ENCODE results near the gene PRKCE. TPM values are rescaled to one million over a fixed set of nuclear protein-coding genes. Genes with fewer than 3 reads are reported as not detected.

The PRKCE gene
- total RNA-seq, 2 experiments from 2014 or later: 17.0 to 42.1 TPM

DNA sequence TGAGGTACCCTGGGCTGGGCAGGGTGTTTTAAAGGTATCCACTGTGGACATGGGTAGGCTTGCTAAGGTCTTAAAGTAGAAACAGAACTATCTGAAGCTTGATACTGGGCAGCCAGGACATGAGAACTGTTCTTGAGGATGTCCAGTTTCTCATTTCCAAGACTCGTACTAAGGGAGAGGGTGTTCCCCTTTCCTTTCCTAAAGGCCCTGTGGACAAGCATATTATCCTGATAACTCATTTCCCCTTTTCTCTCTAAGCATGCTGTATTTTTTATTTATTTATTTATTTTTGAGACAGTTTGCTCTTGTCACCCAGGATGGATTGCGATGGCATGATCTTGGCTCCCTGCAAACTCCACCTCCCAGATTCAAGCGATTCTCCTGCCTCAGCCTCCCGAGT is 273.6 kb downstream of the PRKCE start:
- TF ChIP-seq, protein P1, sequence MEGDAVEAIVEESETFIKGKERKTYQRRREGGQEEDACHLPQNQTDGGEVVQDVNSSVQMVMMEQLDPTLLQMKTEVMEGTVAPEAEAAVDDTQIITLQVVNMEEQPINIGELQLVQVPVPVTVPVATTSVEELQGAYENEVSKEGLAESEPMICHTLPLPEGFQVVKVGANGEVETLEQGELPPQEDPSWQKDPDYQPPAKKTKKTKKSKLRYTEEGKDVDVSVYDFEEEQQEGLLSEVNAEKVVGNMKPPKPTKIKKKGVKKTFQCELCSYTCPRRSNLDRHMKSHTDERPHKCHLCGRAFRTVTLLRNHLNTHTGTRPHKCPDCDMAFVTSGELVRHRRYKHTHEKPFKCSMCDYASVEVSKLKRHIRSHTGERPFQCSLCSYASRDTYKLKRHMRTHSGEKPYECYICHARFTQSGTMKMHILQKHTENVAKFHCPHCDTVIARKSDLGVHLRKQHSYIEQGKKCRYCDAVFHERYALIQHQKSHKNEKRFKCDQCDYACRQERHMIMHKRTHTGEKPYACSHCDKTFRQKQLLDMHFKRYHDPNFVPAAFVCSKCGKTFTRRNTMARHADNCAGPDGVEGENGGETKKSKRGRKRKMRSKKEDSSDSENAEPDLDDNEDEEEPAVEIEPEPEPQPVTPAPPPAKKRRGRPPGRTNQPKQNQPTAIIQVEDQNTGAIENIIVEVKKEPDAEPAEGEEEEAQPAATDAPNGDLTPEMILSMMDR (conservative IDR thresholded peaks at IDR 0.05; ENCODE audit: low read length): no peak
- TF ChIP-seq EZH2phosphoT487 (IDR thresholded peaks at IDR 0.05; ENCODE audit: borderline replicate concordance, low read depth, low read length): no peak
- no peak overlapping the region for H3K4me2 ChIP-seq (ENCODE audit: low read length)
- ChIA-PET POLR2A (no interaction called here), CTCF (ENCODE audit: unreplicated experiment) (no interaction called here)
- no peaks in the 10 kb centered on the region for H3K9me3 ChIP-seq (ENCODE audit: low read length)
- no peak for DNase-seq (ENCODE audit: low spot score)
- H3K9me2 ChIP-seq (ENCODE audit: insufficient read depth, low read length): no peaks in the 10 kb centered on the region
- no peak overlapping the region for H3K4me3 ChIP-seq (ENCODE audit: low read depth, low read length, poor library complexity, severe bottlenecking)
- H3K27ac ChIP-seq (ENCODE audit: low read depth, low read length, poor library complexity, severe bottlenecking): no peak overlapping the region
- no peak overlapping the region for H2AFZ ChIP-seq (ENCODE audit: low read length)
- H3K79me2 ChIP-seq (ENCODE audit: insufficient read depth, low read depth, low read length): no peaks in the 10 kb centered on the region
- no peaks in the 10 kb centered on the region for H3K36me3 ChIP-seq (ENCODE audit: insufficient read depth, low read length)
- no peaks in the 10 kb centered on the region for H4K20me1 ChIP-seq (ENCODE audit: insufficient read depth, low read length)
- H3K4me1 ChIP-seq (ENCODE audit: insufficient read depth, low read length, poor library complexity, severe bottlenecking): no peaks in the 10 kb centered on the region
- BruUV-seq (replicated peaks): no TSS peak
- intact Hi-C loops (cut with micrococcal nuclease; ENCODE audit: unreplicated experiment): no loop called here

DNA sequence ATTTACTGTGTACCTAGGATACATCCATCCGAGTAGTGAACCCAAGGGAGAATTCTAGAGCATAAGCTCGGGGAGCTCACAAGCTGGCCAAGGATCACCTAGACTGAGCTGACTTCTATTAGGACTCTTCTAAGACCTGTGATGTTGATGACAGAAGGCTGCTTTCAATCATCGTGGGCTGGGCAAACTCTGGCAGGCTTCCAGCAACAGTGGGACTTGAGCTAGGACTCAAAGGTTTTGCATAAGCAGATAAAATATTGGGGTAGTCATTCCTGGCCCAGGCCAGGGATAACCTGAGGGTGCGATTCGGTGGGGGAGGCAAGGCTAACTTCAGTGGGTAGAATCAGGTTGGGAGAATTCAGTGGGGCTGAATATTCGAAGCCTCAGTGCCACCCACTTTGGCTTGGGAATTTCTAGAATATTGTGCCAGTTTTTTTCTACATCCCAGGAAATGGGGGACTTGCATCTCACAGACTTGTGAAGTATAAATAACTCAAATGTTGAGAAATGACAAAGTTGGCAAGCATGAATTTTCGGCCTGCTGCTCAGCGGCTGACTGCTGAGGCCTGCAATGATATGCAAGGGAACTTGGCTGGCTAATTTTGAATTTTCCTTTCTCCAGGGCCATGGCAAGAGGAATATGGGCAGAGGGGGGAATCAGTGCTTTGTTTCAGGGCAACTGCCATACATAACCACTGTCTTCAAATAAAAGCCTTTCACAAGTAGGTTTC is 274.3 kb downstream of the PRKCE start:
- TF ChIP-seq, protein P1 (conservative IDR thresholded peaks at IDR 0.05; ENCODE audit: low read length): no peak
- no peak overlapping the region for H2AFZ ChIP-seq (ENCODE audit: low read length)
- no peaks in the 10 kb centered on the region for H3K4me1 ChIP-seq (ENCODE audit: insufficient read depth, low read length, poor library complexity, severe bottlenecking)
- no peaks in the 10 kb centered on the region for H3K9me3 ChIP-seq (ENCODE audit: low read length)
- no peaks in the 10 kb centered on the region for H3K9me2 ChIP-seq (ENCODE audit: insufficient read depth, low read length)
- H4K20me1 ChIP-seq (ENCODE audit: insufficient read depth, low read length): no peaks in the 10 kb centered on the region
- no peak overlapping the region for H3K4me3 ChIP-seq (ENCODE audit: low read depth, low read length, poor library complexity, severe bottlenecking)
- no peak overlapping the region for H3K4me2 ChIP-seq (ENCODE audit: low read length)
- no TSS peak for BruUV-seq (replicated peaks)
- no peak for DNase-seq (ENCODE audit: low spot score)
- no peak overlapping the region for H3K27ac ChIP-seq (ENCODE audit: low read depth, low read length, poor library complexity, severe bottlenecking)
- no peaks in the 10 kb centered on the region for H3K79me2 ChIP-seq (ENCODE audit: insufficient read depth, low read depth, low read length)
- CTCF ChIA-PET (ENCODE audit: unreplicated experiment): no interaction called here
- intact Hi-C loops (cut with micrococcal nuclease; ENCODE audit: unreplicated experiment): no loop called here
- H3K36me3 ChIP-seq (ENCODE audit: insufficient read depth, low read length): no peaks in the 10 kb centered on the region
- POLR2A ChIA-PET: interaction anchor here (1.0 kb wide), 1 partner anchor 58 kb away, joined by 5 read pairs; no protein-coding TSS in a partner anchor

DNA sequence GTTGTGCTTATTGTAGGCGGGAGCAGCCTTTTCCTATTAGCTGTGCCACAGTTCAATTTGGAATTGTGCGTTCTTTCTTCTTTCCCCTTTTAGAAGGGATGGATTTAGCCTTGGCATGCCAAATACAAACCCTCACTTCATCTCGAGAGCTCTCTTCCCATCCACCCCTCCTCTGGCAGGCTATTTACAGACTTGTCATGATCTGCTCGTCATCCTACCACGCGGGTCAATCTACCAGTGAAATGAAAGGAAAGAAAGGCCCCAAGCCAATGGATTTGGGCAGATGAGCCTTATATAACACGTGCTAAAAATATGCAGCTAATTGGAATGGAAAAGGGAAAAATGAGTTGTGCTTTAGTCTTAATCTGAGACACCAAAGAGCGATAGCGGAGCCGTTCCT is 277.5 kb downstream of the PRKCE start:
- ChIA-PET CTCF (ENCODE audit: unreplicated experiment) (no interaction called here), POLR2A (interaction anchor here (1.5 kb wide), 1 partner anchor 18 kb away, joined by 3 read pairs; no protein-coding TSS in a partner anchor)
- Histone ChIP-seq H3K4me2 (ENCODE audit: low read length) (no peak overlapping the region), H4K20me1 (ENCODE audit: insufficient read depth, low read length) (no peaks in the 10 kb centered on the region), H3K27ac (ENCODE audit: low read depth, low read length, poor library complexity, severe bottlenecking) (no peak overlapping the region), H3K9me2 (ENCODE audit: insufficient read depth, low read length) (no peaks in the 10 kb centered on the region), H3K79me2 (ENCODE audit: insufficient read depth, low read depth, low read length) (no peaks in the 10 kb centered on the region), H3K36me3 (ENCODE audit: insufficient read depth, low read length) (no peaks in the 10 kb centered on the region), H2AFZ (ENCODE audit: low read length) (no peak overlapping the region), H3K4me1 (ENCODE audit: insufficient read depth, low read length, poor library complexity, severe bottlenecking) (no peaks in the 10 kb centered on the region), H3K4me3 (ENCODE audit: low read depth, low read length, poor library complexity, severe bottlenecking) (no peak overlapping the region), H3K9me3 (ENCODE audit: low read length) (no peaks in the 10 kb centered on the region)
- TF ChIP-seq, protein P1 (conservative IDR thresholded peaks at IDR 0.05; ENCODE audit: low read length): no peak
- no peak for TF ChIP-seq EZH2phosphoT487 (IDR thresholded peaks at IDR 0.05; ENCODE audit: borderline replicate concordance, low read depth, low read length)
- DNase-seq (ENCODE audit: low spot score): no peak
- intact Hi-C loops (cut with micrococcal nuclease; ENCODE audit: unreplicated experiment): no loop called here
- no TSS peak for BruUV-seq (replicated peaks)

Measured in OCI-LY7 (cell line).